ENCODE measurements around the gene SHH. TPM values are rescaled to one million over a fixed set of nuclear protein-coding genes. Genes with fewer than 3 reads are reported as not detected.

SHH gene
- polyA plus RNA-seq, 1 donor from 2014 or later = 1.5 TPM

- TF ChIP-seq CTCF (IDR thresholded peaks at IDR 0.05; ENCODE audit: poor library complexity, severe bottlenecking) = no peak
- TF ChIP-seq SMC3 (conservative IDR thresholded peaks at IDR 0.05; ENCODE audit: poor library complexity) = no peak
- TF ChIP-seq EZH2 (IDR thresholded peaks at IDR 0.05; ENCODE audit: borderline replicate concordance, insufficient read depth, low read length, poor library complexity, severe bottlenecking) = no peak
- TF ChIP-seq EP300 (conservative IDR thresholded peaks at IDR 0.05; ENCODE audit: poor library complexity, severe bottlenecking) = no peak
- no peak for TF ChIP-seq RAD21 (conservative IDR thresholded peaks at IDR 0.05)
- TF ChIP-seq POLR2AphosphoS5 (IDR thresholded peaks at IDR 0.05) = no peak
- Histone ChIP-seq H3K36me3 (ENCODE audit: insufficient read depth, low read length) (no peaks in the 10 kb centered on the region), H3F3A (ENCODE audit: insufficient read depth, low read length, poor library complexity, severe bottlenecking) (no peaks in the 10 kb centered on the region), H3K79me2 (replicated peaks; ENCODE audit: insufficient read depth, low read length) (no peaks in the 10 kb centered on the region), H3K9me2 (ENCODE audit: insufficient read depth, low read length) (no peaks in the 10 kb centered on the region), H3K4me3 (ENCODE audit: low read length) (no peak overlapping the region), H3K4me2 (ENCODE audit: low read length) (no peak overlapping the region), H4K20me1 (ENCODE audit: insufficient read depth) (no peaks in the 10 kb centered on the region), H3K27ac (ENCODE audit: low read length) (no peak overlapping the region), H3K9me3 (ENCODE audit: low read length) (no peaks in the 10 kb centered on the region), H2AFZ (ENCODE audit: low read depth, low read length) (no peak overlapping the region), H3K27me3 (ENCODE audit: insufficient read depth, low read depth, low read length) (no peaks in the 10 kb centered on the region), H3K9ac (ENCODE audit: low read length) (no peak overlapping the region)
Observed at GRCh38 chr7:155844019-155844453, 31.8 kb upstream of the SHH start.

DNA sequence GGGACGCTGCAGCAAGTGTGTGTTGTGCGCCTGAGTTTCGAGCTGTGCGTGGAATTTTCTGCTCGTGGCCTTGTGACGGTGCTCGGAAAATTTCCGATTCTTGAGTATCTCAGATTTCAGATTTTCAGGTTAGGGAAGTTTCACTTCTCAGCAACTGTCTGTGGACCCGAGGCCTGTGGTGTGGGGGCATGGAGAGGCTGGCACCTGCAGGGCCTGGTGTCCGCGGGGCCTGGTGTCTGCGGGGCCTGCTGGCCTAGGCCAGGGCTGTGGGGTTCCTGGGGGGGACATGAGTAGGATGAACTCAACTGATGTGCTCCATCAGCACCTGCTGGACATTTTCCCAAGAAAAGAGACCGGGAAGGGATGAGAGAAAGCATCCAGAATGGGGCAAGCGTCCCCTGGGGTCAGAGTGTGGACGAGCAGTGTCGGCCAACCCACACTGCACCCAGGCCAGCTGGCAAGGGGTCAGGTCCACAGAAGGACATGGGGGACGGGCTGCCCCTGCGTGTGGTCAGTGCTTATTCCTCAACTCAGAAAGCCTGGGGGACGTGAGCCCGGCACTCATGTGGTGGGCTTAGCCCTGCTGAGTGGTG, 31.3 kb upstream of the SHH start:
- Histone ChIP-seq H3K4me2 (ENCODE audit: low read length) (no peak overlapping the region), H3F3A (ENCODE audit: insufficient read depth, low read length, poor library complexity, severe bottlenecking) (no peaks in the 10 kb centered on the region), H2AFZ (ENCODE audit: low read depth, low read length) (no peak overlapping the region), H3K9me3 (ENCODE audit: low read length) (no peaks in the 10 kb centered on the region), H3K4me3 (ENCODE audit: low read length) (no peak overlapping the region), H4K20me1 (ENCODE audit: insufficient read depth) (no peaks in the 10 kb centered on the region), H3K36me3 (ENCODE audit: insufficient read depth, low read length) (no peaks in the 10 kb centered on the region), H3K9ac (ENCODE audit: low read length) (no peak overlapping the region), H3K9me2 (ENCODE audit: insufficient read depth, low read length) (no peaks in the 10 kb centered on the region), H3K27ac (ENCODE audit: low read length) (no peak overlapping the region), H3K79me2 (replicated peaks; ENCODE audit: insufficient read depth, low read length) (no peaks in the 10 kb centered on the region), H3K27me3 (ENCODE audit: insufficient read depth, low read depth, low read length) (no peaks in the 10 kb centered on the region)
- no peak for TF ChIP-seq MXI1 (conservative IDR thresholded peaks at IDR 0.05; ENCODE audit: poor library complexity, severe bottlenecking)
- no peak for TF ChIP-seq EZH2 (IDR thresholded peaks at IDR 0.05; ENCODE audit: borderline replicate concordance, insufficient read depth, low read length, poor library complexity, severe bottlenecking)
- no peak for TF ChIP-seq TAF1 (IDR thresholded peaks at IDR 0.05; ENCODE audit: low read depth)
- TF ChIP-seq CTCF (IDR thresholded peaks at IDR 0.05; ENCODE audit: poor library complexity, severe bottlenecking) = no peak
- no peak for TF ChIP-seq RAD21 (conservative IDR thresholded peaks at IDR 0.05)
- TF ChIP-seq, protein P1, sequence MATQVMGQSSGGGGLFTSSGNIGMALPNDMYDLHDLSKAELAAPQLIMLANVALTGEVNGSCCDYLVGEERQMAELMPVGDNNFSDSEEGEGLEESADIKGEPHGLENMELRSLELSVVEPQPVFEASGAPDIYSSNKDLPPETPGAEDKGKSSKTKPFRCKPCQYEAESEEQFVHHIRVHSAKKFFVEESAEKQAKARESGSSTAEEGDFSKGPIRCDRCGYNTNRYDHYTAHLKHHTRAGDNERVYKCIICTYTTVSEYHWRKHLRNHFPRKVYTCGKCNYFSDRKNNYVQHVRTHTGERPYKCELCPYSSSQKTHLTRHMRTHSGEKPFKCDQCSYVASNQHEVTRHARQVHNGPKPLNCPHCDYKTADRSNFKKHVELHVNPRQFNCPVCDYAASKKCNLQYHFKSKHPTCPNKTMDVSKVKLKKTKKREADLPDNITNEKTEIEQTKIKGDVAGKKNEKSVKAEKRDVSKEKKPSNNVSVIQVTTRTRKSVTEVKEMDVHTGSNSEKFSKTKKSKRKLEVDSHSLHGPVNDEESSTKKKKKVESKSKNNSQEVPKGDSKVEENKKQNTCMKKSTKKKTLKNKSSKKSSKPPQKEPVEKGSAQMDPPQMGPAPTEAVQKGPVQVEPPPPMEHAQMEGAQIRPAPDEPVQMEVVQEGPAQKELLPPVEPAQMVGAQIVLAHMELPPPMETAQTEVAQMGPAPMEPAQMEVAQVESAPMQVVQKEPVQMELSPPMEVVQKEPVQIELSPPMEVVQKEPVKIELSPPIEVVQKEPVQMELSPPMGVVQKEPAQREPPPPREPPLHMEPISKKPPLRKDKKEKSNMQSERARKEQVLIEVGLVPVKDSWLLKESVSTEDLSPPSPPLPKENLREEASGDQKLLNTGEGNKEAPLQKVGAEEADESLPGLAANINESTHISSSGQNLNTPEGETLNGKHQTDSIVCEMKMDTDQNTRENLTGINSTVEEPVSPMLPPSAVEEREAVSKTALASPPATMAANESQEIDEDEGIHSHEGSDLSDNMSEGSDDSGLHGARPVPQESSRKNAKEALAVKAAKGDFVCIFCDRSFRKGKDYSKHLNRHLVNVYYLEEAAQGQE (IDR thresholded peaks at IDR 0.05; ENCODE audit: borderline replicate concordance) = no peak
- TF ChIP-seq POLR2AphosphoS5 (IDR thresholded peaks at IDR 0.05) = no peak
- TF ChIP-seq SMC3 (conservative IDR thresholded peaks at IDR 0.05; ENCODE audit: poor library complexity) = no peak
- no peak for TF ChIP-seq EP300 (conservative IDR thresholded peaks at IDR 0.05; ENCODE audit: poor library complexity, severe bottlenecking)
